ENCODE results near the gene TBCE.

Gene TBCE

GRCh38 chr1:235411489-235412486 is 44.6 kb downstream of the TBCE start:
- DNase-seq: no peak

GRCh38 chr1:235415008-235415904 is 48.0 kb downstream of the TBCE start:
- no peak for DNase-seq

DNA sequence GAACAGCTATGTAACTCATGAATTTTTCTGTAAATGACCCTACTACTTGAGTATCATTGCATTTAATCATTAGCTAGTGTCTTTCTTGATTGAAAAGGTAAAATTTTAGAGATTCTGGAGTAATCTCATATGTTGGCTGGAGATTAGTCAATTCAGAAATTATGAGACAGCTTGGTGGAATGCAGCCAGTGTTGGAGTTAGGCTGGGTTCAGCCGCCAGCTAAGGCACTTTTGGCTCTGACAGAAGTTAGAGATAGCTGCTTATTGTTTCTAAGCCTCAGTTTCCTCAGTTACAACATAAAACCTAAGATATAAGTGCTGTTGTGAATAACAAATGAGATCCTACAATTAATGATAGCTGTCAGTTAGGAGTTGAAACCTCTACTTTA is 49.4 kb downstream of the TBCE start:
- DNase-seq: no peak

- DNase-seq: no peak
Measured at GRCh38 chr1:235417086-235417697, 50.0 kb downstream of the TBCE start.

DNA sequence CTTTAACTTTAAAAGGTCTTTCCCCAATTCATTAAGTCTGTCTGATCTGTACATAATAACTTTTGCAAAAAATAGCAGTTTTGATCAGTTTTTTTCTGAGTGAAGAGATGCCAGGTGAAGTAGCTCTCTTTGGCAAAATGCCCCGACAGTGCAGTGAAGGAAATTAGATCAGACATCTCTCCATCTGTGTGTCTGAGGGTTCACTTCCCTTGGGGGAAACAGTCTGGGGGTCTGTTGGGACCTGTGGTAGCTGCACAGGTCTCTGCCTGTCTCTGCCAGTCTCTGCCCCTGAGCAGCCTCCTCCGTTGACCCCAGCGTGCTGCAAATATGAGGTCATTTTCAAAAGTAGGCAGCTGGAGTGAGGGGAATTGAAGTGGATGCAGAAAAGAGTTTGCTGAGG is 54.5 kb downstream of the TBCE start:
- no peak for DNase-seq

DNA sequence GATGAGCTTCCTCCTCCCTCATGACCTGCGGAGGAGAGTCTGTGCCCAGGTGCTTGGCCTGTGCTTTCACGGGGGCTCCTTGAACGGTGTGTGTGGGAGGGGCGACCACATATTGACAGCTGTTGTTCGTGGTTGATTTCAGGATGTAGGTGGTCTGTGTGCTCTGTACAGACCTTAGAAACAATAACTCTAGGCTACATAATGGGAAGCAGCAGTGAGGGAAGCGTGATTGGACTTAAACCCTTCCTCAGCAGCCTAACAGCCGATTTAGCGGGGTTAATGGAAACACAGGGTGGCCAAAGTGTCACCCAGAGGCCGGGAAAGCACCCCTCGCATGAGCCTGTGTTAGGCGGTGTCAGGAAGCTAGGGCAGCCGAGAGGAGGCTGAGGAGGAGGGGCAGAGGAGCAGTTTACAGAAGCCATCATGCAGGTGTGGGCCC is 56.0 kb downstream of the TBCE start:
- DNase-seq: no peak

- DNase-seq: no peak
Measured at GRCh38 chr1:235424092-235424491, 56.9 kb downstream of the TBCE start.

GRCh38 chr1:235425357-235425756 is 58.1 kb downstream of the TBCE start:
- no peak for DNase-seq

GRCh38 chr1:235426143-235426542 is 58.9 kb downstream of the TBCE start:
- no peak for DNase-seq

GRCh38 chr1:235426680-235427079 is 59.5 kb downstream of the TBCE start:
- no peak for DNase-seq

GRCh38 chr1:235427447-235427846 is 60.2 kb downstream of the TBCE start:
- DNase-seq: no peak

DNA sequence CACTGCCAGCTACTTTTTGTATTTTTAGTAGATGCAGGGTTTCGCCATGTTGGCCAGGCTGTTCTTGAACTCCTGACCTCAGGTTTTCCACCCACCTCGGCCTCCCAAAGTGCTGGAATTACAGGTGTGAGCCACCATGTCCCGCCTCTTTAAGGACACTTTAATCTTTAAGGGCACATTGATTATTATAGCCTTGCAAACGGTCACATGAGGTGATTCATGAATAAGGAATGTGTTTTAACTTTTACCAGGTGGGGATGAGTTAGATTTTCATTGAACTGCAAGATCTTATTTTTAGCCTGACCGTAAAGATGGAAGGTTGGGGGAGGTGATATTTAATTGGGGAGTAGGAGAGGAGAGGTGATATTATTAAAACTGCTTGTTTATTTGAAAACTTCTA is 61.9 kb downstream of the TBCE start:
- no peak for DNase-seq

DNA sequence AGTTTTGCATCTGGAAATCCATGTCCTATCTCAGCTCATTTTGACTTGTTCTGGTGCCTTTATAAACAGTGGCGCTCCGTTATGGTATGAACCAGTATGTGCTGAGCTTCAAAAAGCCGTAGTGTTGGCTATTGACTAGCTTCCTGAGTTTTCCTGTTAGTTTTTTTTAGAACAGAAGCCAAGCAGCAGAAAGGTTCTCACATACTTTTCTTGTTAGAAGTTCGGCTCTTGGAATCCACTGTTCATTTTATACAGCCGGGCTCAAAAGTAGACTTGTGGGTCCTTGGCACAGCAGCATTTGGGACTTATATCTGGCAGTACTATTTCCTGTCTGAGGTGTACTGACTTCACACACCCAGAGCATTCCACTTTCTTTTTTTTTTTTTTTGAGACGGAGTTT is 63.8 kb downstream of the TBCE start:
- no peak for DNase-seq

GRCh38 chr1:235434001-235434400 is 66.8 kb downstream of the TBCE start:
- DNase-seq: no peak

DNA sequence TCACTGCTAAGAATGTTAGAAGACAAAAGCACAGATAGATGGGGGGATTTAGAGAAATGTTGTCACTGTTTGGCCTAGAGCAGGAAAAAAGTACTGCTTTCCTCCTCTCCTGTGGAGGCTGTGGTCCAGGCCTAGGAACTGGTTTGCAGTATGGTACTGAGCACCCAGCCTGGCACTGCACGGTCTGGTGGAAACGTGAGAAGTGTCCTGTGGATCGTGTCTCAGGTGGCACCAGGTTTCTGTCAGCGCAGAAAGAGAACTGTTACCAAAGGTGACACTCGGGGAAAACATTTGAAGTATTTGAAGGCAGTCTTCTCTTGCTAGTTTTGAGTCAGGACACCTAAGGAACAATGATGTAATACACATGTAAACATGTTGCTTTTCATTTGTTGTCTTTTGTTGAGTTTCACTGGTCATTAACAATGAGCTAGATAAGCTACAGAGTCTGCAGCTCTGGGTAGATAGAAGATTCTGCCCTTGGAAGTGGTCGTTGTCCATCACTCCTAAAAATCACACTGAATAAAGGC is 74.0 kb downstream of the TBCE start:
- no peak for DNase-seq

- no peak for DNase-seq
Measured at GRCh38 chr1:235442788-235443429, 75.7 kb downstream of the TBCE start.

DNA sequence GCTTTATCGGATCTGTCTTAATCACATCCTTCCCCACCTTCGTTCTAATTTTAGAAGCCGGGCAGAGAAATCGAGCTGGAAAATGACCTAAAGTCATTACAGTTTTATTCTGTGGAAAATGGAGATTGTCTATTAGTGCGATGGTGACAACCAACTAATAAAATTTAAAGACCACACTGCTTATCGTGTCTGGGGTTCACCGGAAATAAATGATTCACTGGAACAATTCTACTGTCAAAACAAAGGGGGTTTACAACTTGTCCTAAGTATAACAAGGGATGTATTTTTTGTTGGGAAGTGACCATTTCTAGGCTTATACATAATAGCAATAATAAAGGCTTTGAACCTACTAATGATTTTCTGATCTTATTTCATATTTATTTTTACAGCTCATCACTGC is 81.4 kb downstream of the TBCE start:
- DNase-seq: no peak

DNA sequence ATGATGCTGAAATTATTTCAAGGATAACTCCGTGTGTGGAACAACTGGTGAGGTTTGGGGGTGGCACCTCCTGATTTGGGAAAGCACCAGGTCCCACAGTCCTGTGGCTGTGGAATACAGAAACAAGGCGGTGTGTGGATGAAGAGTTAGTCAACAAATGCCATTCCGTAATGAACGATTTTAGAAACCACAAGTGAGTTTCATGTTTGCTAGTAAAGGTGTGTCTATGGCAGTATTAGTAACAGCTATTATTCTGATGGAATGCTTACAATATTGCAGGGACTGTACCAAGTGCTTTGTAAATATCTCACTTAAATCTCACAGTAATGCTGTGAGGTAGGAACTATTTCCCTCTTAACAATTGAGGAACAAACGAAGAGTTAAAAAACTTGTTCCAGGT is 83.2 kb downstream of the TBCE start:
- no peak for DNase-seq

- DNase-seq: no peak
Measured at GRCh38 chr1:235450886-235451483, 83.8 kb downstream of the TBCE start.

DNA sequence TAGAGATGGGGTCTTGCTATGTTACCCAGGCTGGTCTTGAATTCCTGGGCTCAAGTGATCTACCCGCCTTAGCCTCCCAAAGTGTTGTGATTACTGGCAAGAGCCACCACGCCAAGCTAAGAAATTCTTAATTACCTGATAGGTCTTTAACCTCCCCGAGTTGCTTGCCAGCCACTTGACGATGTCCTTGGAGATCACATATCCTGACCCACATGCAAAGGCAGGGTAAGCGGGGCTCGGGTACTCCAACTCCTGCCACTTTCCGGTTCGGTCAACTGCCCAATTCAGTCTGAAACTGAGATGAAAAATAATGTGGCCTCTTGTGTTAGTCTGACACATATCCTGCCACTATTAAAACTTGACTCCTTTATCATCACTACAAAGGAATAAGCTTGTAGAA is 86.8 kb downstream of the TBCE start:
- DNase-seq: no peak

DNA sequence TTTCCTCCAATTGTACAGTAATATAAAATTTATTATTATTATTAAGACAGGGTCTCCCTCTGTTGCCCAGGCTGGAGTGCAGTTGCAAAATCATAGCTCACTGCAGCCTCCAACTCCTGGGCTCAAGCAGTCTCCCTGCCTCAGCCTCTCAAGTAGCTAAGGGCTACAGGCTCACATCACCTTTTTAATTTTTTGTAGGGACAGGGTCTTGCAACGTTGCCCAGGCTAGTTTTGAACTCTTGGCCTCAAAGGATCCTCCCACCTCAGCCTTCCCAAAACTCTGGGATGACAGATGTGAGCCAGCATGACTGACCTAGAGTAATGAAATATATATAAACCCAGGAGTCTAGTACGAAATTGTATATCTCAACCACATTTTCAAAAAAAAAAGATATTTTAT is 87.9 kb downstream of the TBCE start:
- no peak for DNase-seq

- no peak for DNase-seq
Measured at GRCh38 chr1:235455823-235456222, 88.6 kb downstream of the TBCE start.
